GM10266 (cell line): ENCODE results near the gene POU2F1.
"Not testable (repeated sequence)": the region's sequence is repeated elsewhere in the genome, so short reads cannot be mapped to it uniquely, and the experiment has no call there.

Experiments
- DNase-seq: peaks from one replicate; pipeline ENCODE4 v3.0.0; 2012; ENCODE audit errors: extremely low spot score
- TF ChIP-seq, protein P1 (sequence below): IDR thresholded peaks from 2 replicates; pipeline ENCODE4 v1.5.1; 2012; ENCODE audit warnings: mild to moderate bottlenecking, low read depth; ENCODE audit not compliant: control insufficient read depth, insufficient read depth; ENCODE audit errors: missing control alignments

Gene POU2F1

DNA sequence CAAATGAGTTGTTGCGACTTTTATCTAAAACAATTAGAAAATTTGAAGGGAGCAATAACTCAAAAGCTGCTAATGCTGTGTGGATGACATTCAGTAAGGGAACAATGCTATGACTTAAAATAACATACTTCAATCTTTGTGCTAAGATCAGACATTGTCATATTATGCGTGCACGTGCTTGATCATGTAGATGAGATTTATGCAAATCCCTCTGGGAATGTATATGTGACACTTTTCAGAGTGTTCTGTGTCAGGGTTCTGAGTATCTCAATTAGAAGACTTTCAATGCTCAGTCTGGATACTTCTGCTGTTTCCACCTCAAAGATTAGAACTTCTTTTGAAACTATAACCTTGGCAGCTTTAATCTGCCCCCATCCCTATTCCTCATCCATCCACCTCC, 18.6 kb upstream of the POU2F1 start:
- no peak for DNase-seq
- TF ChIP-seq, protein P1, sequence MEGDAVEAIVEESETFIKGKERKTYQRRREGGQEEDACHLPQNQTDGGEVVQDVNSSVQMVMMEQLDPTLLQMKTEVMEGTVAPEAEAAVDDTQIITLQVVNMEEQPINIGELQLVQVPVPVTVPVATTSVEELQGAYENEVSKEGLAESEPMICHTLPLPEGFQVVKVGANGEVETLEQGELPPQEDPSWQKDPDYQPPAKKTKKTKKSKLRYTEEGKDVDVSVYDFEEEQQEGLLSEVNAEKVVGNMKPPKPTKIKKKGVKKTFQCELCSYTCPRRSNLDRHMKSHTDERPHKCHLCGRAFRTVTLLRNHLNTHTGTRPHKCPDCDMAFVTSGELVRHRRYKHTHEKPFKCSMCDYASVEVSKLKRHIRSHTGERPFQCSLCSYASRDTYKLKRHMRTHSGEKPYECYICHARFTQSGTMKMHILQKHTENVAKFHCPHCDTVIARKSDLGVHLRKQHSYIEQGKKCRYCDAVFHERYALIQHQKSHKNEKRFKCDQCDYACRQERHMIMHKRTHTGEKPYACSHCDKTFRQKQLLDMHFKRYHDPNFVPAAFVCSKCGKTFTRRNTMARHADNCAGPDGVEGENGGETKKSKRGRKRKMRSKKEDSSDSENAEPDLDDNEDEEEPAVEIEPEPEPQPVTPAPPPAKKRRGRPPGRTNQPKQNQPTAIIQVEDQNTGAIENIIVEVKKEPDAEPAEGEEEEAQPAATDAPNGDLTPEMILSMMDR = no peak

DNA sequence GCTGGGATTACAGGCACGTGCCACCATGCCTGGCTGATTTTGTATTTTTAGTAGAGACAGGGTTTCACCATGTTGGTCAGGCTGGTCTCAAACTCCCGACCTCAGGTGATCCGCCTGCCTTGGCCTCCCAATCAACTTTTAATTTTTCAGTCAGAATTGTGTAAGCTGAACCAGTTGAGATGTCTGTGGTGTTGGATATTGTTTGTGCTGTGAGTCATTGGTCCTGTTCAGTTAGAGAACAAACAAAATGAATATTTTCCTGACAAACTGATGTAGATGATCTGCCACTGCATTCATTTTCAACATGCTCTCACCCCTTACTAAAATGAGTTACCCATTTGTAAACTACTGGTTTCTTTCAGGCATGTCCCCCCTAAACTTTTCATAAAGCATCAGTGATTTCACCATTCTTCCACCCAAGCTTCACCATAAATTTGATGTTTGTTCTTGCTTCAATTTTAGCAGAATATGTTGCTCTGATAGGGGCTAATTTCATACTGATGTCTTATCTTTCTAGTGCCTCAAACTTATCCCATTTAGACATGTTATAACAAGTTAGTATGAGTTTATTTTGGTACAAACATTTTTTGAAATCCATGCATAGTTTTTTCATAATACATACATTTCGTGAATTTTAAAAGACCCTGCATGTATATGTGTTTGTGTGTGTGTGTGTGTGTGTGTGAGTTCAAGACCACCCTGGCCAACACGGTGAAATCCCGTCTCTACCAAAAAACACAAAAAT, 15.2 kb upstream of the POU2F1 start:
- DNase-seq = not testable (repeated sequence)

DNA sequence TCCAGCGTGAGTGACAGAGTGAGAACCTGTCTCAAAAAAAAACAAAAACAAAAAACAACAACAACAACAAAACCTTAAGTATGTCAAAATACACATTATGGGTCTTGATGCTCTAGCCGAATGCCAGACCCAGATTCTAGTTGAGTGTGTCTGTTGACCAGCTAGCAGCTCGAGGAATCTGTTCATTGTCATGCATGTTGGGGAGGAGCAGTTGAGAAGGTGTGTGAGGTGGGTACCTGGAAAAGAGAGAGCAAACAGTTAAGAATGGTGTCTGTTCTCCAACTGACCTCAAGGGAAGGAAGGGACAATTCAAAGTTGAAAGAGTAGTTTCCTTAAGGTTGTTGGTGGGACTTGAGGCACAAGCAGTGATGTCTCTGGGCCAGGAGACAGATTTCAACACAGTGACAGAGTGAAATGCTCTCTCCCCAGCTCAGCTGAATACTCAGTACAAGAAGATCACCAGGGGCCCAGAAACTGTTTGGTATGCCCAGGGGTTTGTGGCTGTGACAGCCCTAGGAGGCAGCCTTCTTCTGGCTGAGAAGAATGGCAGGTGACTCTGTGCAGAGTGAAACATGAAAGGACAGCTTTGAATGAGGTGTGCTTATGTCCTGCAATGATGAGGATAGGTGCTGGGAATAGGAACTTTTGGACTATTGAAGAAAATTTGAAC, 14.4 kb upstream of the POU2F1 start:
- TF ChIP-seq, protein P1 = no peak
- DNase-seq = no peak

DNA sequence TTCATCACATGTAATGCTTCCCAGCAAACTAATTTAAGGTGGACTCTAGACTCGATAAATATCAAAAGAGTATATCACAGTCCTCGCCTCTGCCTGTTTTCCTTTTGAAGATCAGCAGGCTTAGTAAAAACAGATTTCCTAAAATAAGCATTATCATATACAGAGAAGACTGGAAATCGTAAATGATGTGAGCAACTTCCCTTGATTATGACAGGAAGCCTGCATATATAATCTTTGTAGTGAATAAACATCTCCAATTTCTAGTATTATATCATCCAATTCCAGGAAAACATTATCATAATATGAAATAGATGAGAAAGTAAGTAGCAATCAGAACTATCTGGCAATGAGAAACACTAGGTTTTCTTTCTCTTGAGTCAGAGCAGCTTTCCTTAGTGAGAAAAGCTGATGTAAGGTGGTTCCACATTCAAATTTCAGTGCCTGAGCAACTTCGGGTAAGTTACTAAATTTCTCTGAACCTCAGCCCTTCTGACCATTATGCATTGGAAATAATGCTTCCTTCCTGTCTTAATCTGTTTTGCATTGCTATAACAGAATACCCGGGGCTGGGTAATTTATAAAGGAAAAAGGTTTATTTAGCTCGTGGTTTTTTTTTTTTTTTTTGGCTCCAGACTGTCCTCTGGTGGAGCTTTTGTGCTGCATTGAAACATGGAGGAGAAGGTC, 12.6 kb upstream of the POU2F1 start:
- TF ChIP-seq, protein P1 = no peak
- no peak for DNase-seq

DNA sequence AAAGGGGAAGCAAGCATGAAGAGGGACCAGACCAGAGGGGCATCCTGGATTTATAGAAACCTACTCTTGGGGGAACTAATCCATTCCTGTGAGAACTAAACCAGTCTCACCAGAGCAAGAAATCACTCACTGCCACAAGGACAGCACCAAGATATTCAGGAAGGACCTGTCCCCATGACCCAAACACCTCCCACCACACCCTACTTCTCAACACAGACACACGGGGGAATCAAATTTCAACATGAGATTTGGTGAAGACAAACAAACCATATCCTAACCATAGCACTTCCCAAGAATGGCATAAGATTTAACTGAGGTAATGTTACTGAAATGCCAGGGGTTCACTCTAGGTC, 12.1 kb upstream of the POU2F1 start:
- DNase-seq = no peak
- TF ChIP-seq, protein P1 = no peak

DNA sequence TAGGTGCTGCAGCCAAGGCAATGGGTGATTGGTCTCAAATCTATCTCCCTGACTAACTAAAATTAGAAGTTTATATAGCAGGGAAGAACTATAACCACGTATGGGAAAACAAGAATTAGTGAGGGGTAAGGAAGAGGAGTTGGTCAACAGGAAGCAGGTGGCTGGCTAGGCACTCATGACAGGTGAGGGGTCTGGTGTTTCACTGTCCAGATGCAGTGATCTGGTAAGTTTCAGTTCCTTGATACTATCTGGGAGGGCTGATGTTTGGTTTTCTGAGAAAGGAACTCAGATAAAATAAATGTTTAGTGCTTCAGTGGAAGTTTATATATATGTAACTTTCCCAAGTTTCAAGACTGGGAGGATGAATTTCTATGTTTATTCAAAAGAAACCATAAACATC, 11.6 kb upstream of the POU2F1 start:
- DNase-seq = no peak
- TF ChIP-seq, protein P1 = no peak

DNA sequence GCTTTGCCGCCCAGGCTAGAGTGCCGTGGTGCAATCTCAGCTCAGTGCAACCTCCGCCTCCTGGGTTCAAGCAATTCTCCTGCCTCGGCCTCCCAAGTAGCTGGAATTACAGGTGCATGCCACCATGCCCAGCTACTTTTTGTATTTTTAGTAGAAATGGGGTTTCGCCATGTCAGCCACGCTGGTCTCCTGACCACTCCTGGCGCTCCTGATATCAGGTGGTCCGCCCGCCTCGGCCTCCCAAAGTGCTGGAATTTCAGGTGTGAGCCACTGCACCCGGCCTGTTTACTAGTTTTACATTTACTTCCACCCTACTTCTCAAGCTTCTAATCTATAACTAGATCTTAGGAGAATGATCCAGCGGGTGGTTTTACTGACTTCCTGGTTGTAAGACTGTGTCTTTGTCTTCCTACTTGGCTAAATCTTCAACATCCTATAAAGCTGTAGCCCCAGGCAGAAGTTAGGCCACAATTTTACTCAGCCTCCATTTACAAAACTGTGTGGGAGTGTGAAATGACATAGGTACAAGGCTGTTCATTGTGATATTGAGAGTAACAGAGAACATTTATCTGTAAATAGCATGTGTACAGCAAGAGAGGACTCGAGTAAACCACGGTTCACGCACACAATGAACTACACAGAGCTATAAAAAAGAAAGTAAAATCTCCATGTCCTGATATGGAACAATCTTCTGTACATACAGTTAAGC, 9.6 kb upstream of the POU2F1 start:
- TF ChIP-seq, protein P1 = no peak
- no peak for DNase-seq
